Left lung (tissue), 10 donors: Measurements from ENCODE around the gene GRIP1. TPM values are rescaled to one million over a fixed set of nuclear protein-coding genes. Genes with fewer than 3 reads are reported as not detected.

Experiments
- ATAC-seq: fragments of 200-7000 bp; cut with Tn5 transposase; one replicate; pipeline ENCODE4 v1.9.1; 2020; ENCODE audit warnings: moderate library complexity
- DNase-seq, 4 donors: peaks; one replicate each; pipeline ENCODE4 v3.0.0-alpha.2; 2013 to 2020
- H3K27ac ChIP-seq, 2 donors: fragments of 200-600 bp; sonication (generic) in 1 of 2; one replicate each; pipeline versions ENCODE4 v1.5.0 to v1.8.0; 2020 to 2021
- H3K27me3 ChIP-seq, 2 donors: fragments of 200-600 bp; sonication (generic) in 1 of 2; one replicate each; pipeline versions ENCODE4 v1.5.0 to v1.8.0; 2020 to 2021
- H3K36me3 ChIP-seq, 2 donors: fragments of 200-600 bp; sonication (generic) in 1 of 2; one replicate each; pipeline versions ENCODE4 v1.5.0 to v1.8.0; 2020 to 2021
- H3K4me1 ChIP-seq, 2 donors: fragments of 200-600 bp; one replicate each; pipeline ENCODE4 v1.8.0; 2021
- H3K4me3 ChIP-seq, 2 donors: fragments of 200-600 bp; sonication (generic) in 1 of 2; one replicate each; pipeline versions ENCODE4 v1.5.0 to v1.8.0; 2020 to 2021; ENCODE audit warnings: mild to moderate bottlenecking in 1 of 2
- H3K9me3 ChIP-seq, 2 donors: fragments of 200-600 bp; sonication (generic) in 1 of 2; one replicate each; pipeline versions ENCODE4 v1.5.0 to v1.8.0; 2020 to 2021
- CTCF ChIP-seq, 2 donors: fragments of 200-600 bp; sonication (generic) in 1 of 2; IDR thresholded peaks; one replicate each; pipeline versions ENCODE4 v1.5.0 to v1.8.0; 2021; ENCODE audit warnings: antibody characterized with exemption in 2 of 2
- intact Hi-C, 2 donors: fragments of 100-400 bp; cut with DNase I; formaldehyde crosslinking; loops; one replicate each; pipeline versions ENCODE4 v1.11.2 to v1.14.2; 2022
- polyA plus RNA-seq, 6 donors: library from polyadenylated mRNA; unstranded; fragments of 120-200 nt; gene quantifications; one replicate each; pipeline ENCODE4 v1.2.1, GENCODE V29; 2013; ENCODE audit not compliant: insufficient read length in 6 of 6
- total RNA-seq, 2 donors: library from RNA; stranded (reverse); fragmentation: NEBNext Ultra II Directional; extraction: Animal tissue kit (Norgen Biotek cat#: 25700); gene quantifications; one replicate each; pipeline ENCODE4 v1.2.1, GENCODE V29; 2021
- donor health status: DM: no; HTN: yes; CAD: no.
- donor health status: DM: no; HTN: no; CAD: no.

The GRIP1 gene
- total and polyA plus RNA-seq, 8 donors, result 1.9 to 10.6 (median 6.0) TPM

- no peak overlapping the region for H3K4me3 ChIP-seq
- no peak for TF ChIP-seq CTCF (IDR thresholded peaks at IDR 0.05)
- DNase-seq (no peak), ATAC-seq (no peak)
- H3K4me1 ChIP-seq, result peaks cover 0 to 8% of the 10 kb centered on the region in 2 donors
- H3K27me3 ChIP-seq, result no peaks in the 10 kb centered on the region
- H3K27ac ChIP-seq, result no peak overlapping the region
- no peaks in the 10 kb centered on the region for H3K36me3 ChIP-seq
- no peaks in the 10 kb centered on the region for H3K9me3 ChIP-seq
- intact Hi-C loops, result no loop called here
These were observed 286.5 kb downstream of the GRIP1 start for GRCh38 chr12:66392266-66392915.

DNA sequence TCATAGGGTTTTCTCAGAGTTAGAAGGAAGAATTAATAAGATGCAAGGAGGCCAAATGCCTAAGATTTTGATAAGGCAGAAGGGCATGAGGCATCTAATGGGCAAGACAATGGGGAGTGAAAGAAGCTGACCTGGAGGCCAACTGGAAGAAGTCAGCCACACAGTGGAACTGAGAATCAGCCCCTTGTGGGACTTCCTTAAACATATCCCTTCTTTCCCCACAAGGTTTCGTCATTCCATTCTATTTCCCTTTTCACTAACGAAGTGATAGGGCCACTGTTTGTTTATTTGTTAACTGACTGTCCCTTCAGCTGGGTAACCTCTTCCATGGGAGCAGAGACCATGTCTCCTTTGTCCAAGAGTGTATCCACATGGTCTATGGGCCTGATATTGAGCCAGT lies 290.4 kb downstream of the GRIP1 start:
- peak; percentile 46 for ATAC-seq
- H3K27me3 ChIP-seq, result no peaks in the 10 kb centered on the region
- TF ChIP-seq CTCF (IDR thresholded peaks at IDR 0.05), result no peak
- H3K4me1 ChIP-seq, result peaks cover 0 to 8% of the 10 kb centered on the region in 2 donors
- DNase-seq, result peak in 1 of 4 donors; percentile 40
- no peaks in the 10 kb centered on the region for H3K36me3 ChIP-seq
- no peak overlapping the region for H3K27ac ChIP-seq
- peaks cover 0 to 2% of the 10 kb centered on the region in 2 donors for H3K9me3 ChIP-seq
- H3K4me3 ChIP-seq, result no peak overlapping the region
- intact Hi-C loops, result no loop called here

- H3K4me1 ChIP-seq, result peaks cover 0 to 8% of the 10 kb centered on the region in 2 donors
- H3K27me3 ChIP-seq, result no peaks in the 10 kb centered on the region
- TF ChIP-seq CTCF (IDR thresholded peaks at IDR 0.05), result no peak
- H3K9me3 ChIP-seq, result peaks cover 0 to 2% of the 10 kb centered on the region in 2 donors
- H3K36me3 ChIP-seq, result no peaks in the 10 kb centered on the region
- no peak overlapping the region for H3K27ac ChIP-seq
- DNase-seq (no peak), ATAC-seq (no peak)
- intact Hi-C loops, result no loop called here
- no peak overlapping the region for H3K4me3 ChIP-seq
These were observed 291.8 kb downstream of the GRIP1 start for GRCh38 chr12:66387117-66387516.

DNA sequence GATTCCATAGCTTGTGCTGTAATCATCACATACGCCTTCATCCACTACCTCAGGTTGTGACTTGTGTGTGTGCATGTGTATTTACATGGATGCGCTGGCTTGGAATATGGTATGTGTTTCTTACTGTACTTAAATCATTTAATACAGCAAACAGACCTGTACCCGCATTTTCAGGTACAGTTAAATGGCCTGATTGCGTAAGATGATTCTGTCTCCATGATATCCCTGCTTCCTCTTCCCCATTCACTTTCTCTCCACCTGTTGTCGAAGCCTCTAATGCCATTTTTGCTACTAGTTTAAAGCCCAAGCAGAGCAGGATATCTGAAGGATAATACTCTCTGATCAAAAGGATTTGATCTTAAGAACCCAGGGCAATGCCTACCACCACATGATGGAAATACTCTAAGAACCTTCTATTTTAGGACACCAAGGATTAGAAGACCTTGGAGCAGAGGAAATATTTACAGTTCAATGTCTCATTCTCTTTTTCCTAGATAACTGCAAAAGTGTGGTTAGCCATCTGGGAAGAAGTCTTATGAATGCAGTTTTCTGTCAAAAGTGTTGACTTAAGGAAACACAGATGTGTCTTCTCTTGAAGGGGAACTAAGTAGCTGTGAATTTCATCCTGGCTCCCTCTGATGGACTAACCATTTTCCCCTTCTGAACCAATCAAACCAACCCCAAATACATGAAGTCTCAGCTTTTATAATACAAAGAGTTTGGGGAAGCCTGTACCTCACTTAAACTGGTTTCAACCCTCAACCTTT lies 297.9 kb downstream of the GRIP1 start:
- peaks cover 0 to 6% of the 10 kb centered on the region in 2 donors for H3K4me1 ChIP-seq
- intact Hi-C loops, result no loop called here

More for the DNA sequence above, 297.9 kb downstream of the GRIP1 start:
- H3K9me3 ChIP-seq, result no peaks in the 10 kb centered on the region
- ATAC-seq (no peak), DNase-seq (no peak)
- H3K27me3 ChIP-seq, result no peaks in the 10 kb centered on the region
- H3K36me3 ChIP-seq, result no peaks in the 10 kb centered on the region
- no peak for TF ChIP-seq CTCF (IDR thresholded peaks at IDR 0.05)
- no peak overlapping the region for H3K27ac ChIP-seq
- H3K4me3 ChIP-seq, result no peak overlapping the region
